ENCODE data around the gene ZNF518B.

ZNF518B gene

GRCh38 chr4:10500776-10501175, 43.5 kb upstream of the ZNF518B start:
- TF ChIP-seq FOXP2 (optimal IDR thresholded peaks at IDR 0.05; ENCODE audit: borderline replicate concordance, extremely low read depth, extremely low read length, insufficient read depth) (no peak), SIN3A (IDR thresholded peaks at IDR 0.05; ENCODE audit: borderline replicate concordance, insufficient read depth, low read length) (no peak), TAF1 (IDR thresholded peaks at IDR 0.05; ENCODE audit: borderline replicate concordance, insufficient read depth, low read length) (no peak), REST (IDR thresholded peaks at IDR 0.05; ENCODE audit: insufficient read depth in 1 of 2, low read depth in 2 of 2, low read length in 2 of 2) (no peak), POLR2AphosphoS5 (IDR thresholded peaks at IDR 0.05; ENCODE audit: low read depth, low read length) (no peak)

GRCh38 chr4:10496200-10496599, 39.0 kb upstream of the ZNF518B start:
- no peak for TF ChIP-seq POLR2AphosphoS5 (IDR thresholded peaks at IDR 0.05; ENCODE audit: low read depth, low read length)
- no peak for TF ChIP-seq SIN3A (IDR thresholded peaks at IDR 0.05; ENCODE audit: borderline replicate concordance, insufficient read depth, low read length)
- no peak for TF ChIP-seq TAF1 (IDR thresholded peaks at IDR 0.05; ENCODE audit: borderline replicate concordance, insufficient read depth, low read length)
- no peak for TF ChIP-seq FOXP2 (optimal IDR thresholded peaks at IDR 0.05; ENCODE audit: borderline replicate concordance, extremely low read depth, extremely low read length, insufficient read depth)
- no peak for TF ChIP-seq REST (IDR thresholded peaks at IDR 0.05; ENCODE audit: insufficient read depth in 1 of 2, low read depth in 2 of 2, low read length in 2 of 2)

GRCh38 chr4:10495651-10496050, 38.4 kb upstream of the ZNF518B start:
- TF ChIP-seq FOXP2 (optimal IDR thresholded peaks at IDR 0.05; ENCODE audit: borderline replicate concordance, extremely low read depth, extremely low read length, insufficient read depth): no peak
- no peak for TF ChIP-seq POLR2AphosphoS5 (IDR thresholded peaks at IDR 0.05; ENCODE audit: low read depth, low read length)
- no peak for TF ChIP-seq SIN3A (IDR thresholded peaks at IDR 0.05; ENCODE audit: borderline replicate concordance, insufficient read depth, low read length)
- no peak for TF ChIP-seq REST (IDR thresholded peaks at IDR 0.05; ENCODE audit: insufficient read depth in 1 of 2, low read depth in 2 of 2, low read length in 2 of 2)
- TF ChIP-seq TAF1 (IDR thresholded peaks at IDR 0.05; ENCODE audit: borderline replicate concordance, insufficient read depth, low read length): no peak

- TF ChIP-seq FOXP2 (optimal IDR thresholded peaks at IDR 0.05; ENCODE audit: borderline replicate concordance, extremely low read depth, extremely low read length, insufficient read depth) (no peak), TAF1 (IDR thresholded peaks at IDR 0.05; ENCODE audit: borderline replicate concordance, insufficient read depth, low read length) (no peak), SIN3A (IDR thresholded peaks at IDR 0.05; ENCODE audit: borderline replicate concordance, insufficient read depth, low read length) (no peak), REST (IDR thresholded peaks at IDR 0.05; ENCODE audit: insufficient read depth in 1 of 2, low read depth in 2 of 2, low read length in 2 of 2) (no peak), POLR2AphosphoS5 (IDR thresholded peaks at IDR 0.05; ENCODE audit: low read depth, low read length) (no peak)
Observed at GRCh38 chr4:10492464-10492863, 35.2 kb upstream of the ZNF518B start.

GRCh38 chr4:10491401-10491800, 34.2 kb upstream of the ZNF518B start:
- TF ChIP-seq SIN3A (IDR thresholded peaks at IDR 0.05; ENCODE audit: borderline replicate concordance, insufficient read depth, low read length) (no peak), POLR2AphosphoS5 (IDR thresholded peaks at IDR 0.05; ENCODE audit: low read depth, low read length) (no peak), FOXP2 (optimal IDR thresholded peaks at IDR 0.05; ENCODE audit: borderline replicate concordance, extremely low read depth, extremely low read length, insufficient read depth) (no peak)
